Measurements from ENCODE around the gene KANK4.
"Not testable (repeated sequence)": the region's sequence is repeated elsewhere in the genome, so short reads cannot be mapped to it uniquely, and the experiment has no call there.

The KANK4 gene

GRCh38 chr1:62237950-62238374, 81.3 kb downstream of the KANK4 start:
- no peak for DNase-seq (ENCODE audit: low spot score)

- DNase-seq (ENCODE audit: low spot score), result no peak
These were observed 81.9 kb downstream of the KANK4 start for GRCh38 chr1:62237361-62237760.

- DNase-seq (ENCODE audit: low spot score), result no peak
These were observed 83.7 kb downstream of the KANK4 start for GRCh38 chr1:62235576-62235975.

- DNase-seq (ENCODE audit: low spot score), result no peak
These were observed 84.5 kb downstream of the KANK4 start for GRCh38 chr1:62234688-62235087.

- DNase-seq (ENCODE audit: low spot score), result no peak
These were observed 85.2 kb downstream of the KANK4 start for GRCh38 chr1:62233926-62234450.

- no peak for DNase-seq (ENCODE audit: low spot score)
These were observed 86.4 kb downstream of the KANK4 start for GRCh38 chr1:62232871-62233278.

- DNase-seq (ENCODE audit: low spot score), result no peak
These were observed 88.5 kb downstream of the KANK4 start for GRCh38 chr1:62230718-62231117.

GRCh38 chr1:62229932-62230331, 89.3 kb downstream of the KANK4 start:
- no peak for DNase-seq (ENCODE audit: low spot score)

GRCh38 chr1:62229468-62229867, 89.8 kb downstream of the KANK4 start:
- DNase-seq (ENCODE audit: low spot score), result no peak

- DNase-seq (ENCODE audit: low spot score), result no peak
These were observed 90.4 kb downstream of the KANK4 start for GRCh38 chr1:62228883-62229187.

GRCh38 chr1:62228136-62228882, 90.9 kb downstream of the KANK4 start:
- DNase-seq (ENCODE audit: low spot score), result no peak

GRCh38 chr1:62227496-62227895, 91.7 kb downstream of the KANK4 start:
- no peak for DNase-seq (ENCODE audit: low spot score)

GRCh38 chr1:62224182-62224581, 95.1 kb downstream of the KANK4 start:
- no peak for DNase-seq (ENCODE audit: low spot score)

- no peak for DNase-seq (ENCODE audit: low spot score)
These were observed 96.9 kb downstream of the KANK4 start for GRCh38 chr1:62222321-62222720.

- DNase-seq (ENCODE audit: low spot score), result no peak
These were observed 98.1 kb downstream of the KANK4 start for GRCh38 chr1:62221171-62221570.

GRCh38 chr1:62220456-62220855, 98.8 kb downstream of the KANK4 start:
- not testable (repeated sequence) for DNase-seq (ENCODE audit: low spot score)

- DNase-seq (ENCODE audit: low spot score), result no peak
These were observed 100.6 kb downstream of the KANK4 start for GRCh38 chr1:62218604-62219003.

GRCh38 chr1:62213075-62213914, 105.9 kb downstream of the KANK4 start:
- DNase-seq (ENCODE audit: low spot score), result no peak

- no peak for DNase-seq (ENCODE audit: low spot score)
These were observed 106.8 kb downstream of the KANK4 start for GRCh38 chr1:62212411-62212810.

- no peak for DNase-seq (ENCODE audit: low spot score)
These were observed 108.3 kb downstream of the KANK4 start for GRCh38 chr1:62210960-62211359.

GRCh38 chr1:62209931-62210595, 109.2 kb downstream of the KANK4 start:
- no peak for DNase-seq (ENCODE audit: low spot score)

- no peak for DNase-seq (ENCODE audit: low spot score)
These were observed 110.3 kb downstream of the KANK4 start for GRCh38 chr1:62208970-62209369.

- DNase-seq (ENCODE audit: low spot score), result no peak
These were observed 111.1 kb downstream of the KANK4 start for GRCh38 chr1:62208087-62208486.
